GM23338 (cell line): ENCODE results near the gene FBXL20.

Experiments
- CREB1 ChIP-seq: fragments of 250-450 bp; sonication (Bioruptor Pico); IDR thresholded peaks from 2 replicates; pipeline ENCODE4 v1.5.0; 2020; ENCODE audit warnings: low read depth, mild to moderate bottlenecking, moderate library complexity
- CTCF ChIP-seq, 2 experiments: fragments of 200-600 bp in 1 of 2; sonication (generic) in 1 of 2; conservative IDR thresholded peaks; 2 replicates each; pipeline versions ENCODE4 v1.5.1 to v1.6.1; 2016 to 2017; ENCODE audit warnings: antibody characterized with exemption in 2 of 2, low read depth in 2 of 2, mild to moderate bottlenecking in 2 of 2, moderate library complexity in 1 of 2
- ETS1 ChIP-seq: IDR thresholded peaks from 2 replicates; pipeline ENCODE4 v1.6.1; 2016; ENCODE audit warnings: antibody characterized with exemption
- EZH2 ChIP-seq: fragments of 200-600 bp; sonication (generic); IDR thresholded peaks from one replicate; pipeline ENCODE4 v1.8.0; 2017; ENCODE audit warnings: antibody characterized with exemption, mild to moderate bottlenecking, low read depth; ENCODE audit not compliant: unreplicated experiment
- EZH2phosphoT487 ChIP-seq: fragments of 200-600 bp; sonication (generic); IDR thresholded peaks from one replicate; pipeline ENCODE4 v1.8.1; 2018; ENCODE audit warnings: antibody characterized with exemption; ENCODE audit not compliant: unreplicated experiment
- JUNB ChIP-seq: IDR thresholded peaks from one replicate; pipeline ENCODE4 v1.6.1; 2016; ENCODE audit warnings: antibody characterized with exemption; ENCODE audit not compliant: unreplicated experiment
- POLR2AphosphoS5 ChIP-seq: IDR thresholded peaks from 2 replicates; pipeline ENCODE4 v1.6.1; 2016; ENCODE audit warnings: antibody characterized with exemption, low read depth
- REST ChIP-seq: IDR thresholded peaks from one replicate; pipeline ENCODE4 v1.6.1; 2018; ENCODE audit warnings: antibody characterized with exemption; ENCODE audit not compliant: unreplicated experiment
- STAT1 ChIP-seq: IDR thresholded peaks from one replicate; pipeline ENCODE4 v1.6.1; 2016; ENCODE audit warnings: antibody characterized with exemption; ENCODE audit not compliant: unreplicated experiment
- ZNF114 ChIP-seq: fragments of 250-450 bp; sonication (Bioruptor Pico); IDR thresholded peaks from 2 replicates; pipeline ENCODE4 v1.5.0; 2020; ENCODE audit warnings: mild to moderate bottlenecking, moderate library complexity
- ZNF331 ChIP-seq: fragments of 250-450 bp; sonication (Bioruptor Pico); IDR thresholded peaks from 2 replicates; pipeline ENCODE4 v1.5.0; 2020; ENCODE audit warnings: low read depth, mild to moderate bottlenecking, moderate library complexity

- TF ChIP-seq EZH2phosphoT487 (no peak), CTCF (conservative IDR thresholded peaks at IDR 0.05; ENCODE audit: low read depth in 2 of 2) (no peak), REST (no peak), EZH2 (no peak), POLR2AphosphoS5 (no peak), ETS1 (no peak), CREB1 (CRISPR knock-in tag) (no peak), ZNF331 (CRISPR knock-in tag) (no peak), JUNB (no peak), ZNF114 (no peak), STAT1 (no peak)
Measured at GRCh38 chr17:39212841-39213480, 188.5 kb downstream of the FBXL20 start.
